Measurements from ENCODE around the gene SYT14. TPM values are rescaled to one million over a fixed set of nuclear protein-coding genes. Genes with fewer than 3 reads are reported as not detected.
"Not testable (repeated sequence)": the region's sequence is repeated elsewhere in the genome, so short reads cannot be mapped to it uniquely, and the experiment has no call there.

The SYT14 gene
- total and polyA plus RNA-seq, 2 of the 4 experiments (the other 2 are of a cell fraction), result 0.14 to 1.3 TPM

GRCh38 chr1:210104103-210104502 is 166.1 kb downstream of the SYT14 start:
- Histone ChIP-seq H3K4me2 (ENCODE audit: low read depth, low read length) (no peak overlapping the region), H2BK5ac (ENCODE audit: low read depth, low read length, poor library complexity, severe bottlenecking) (no peak overlapping the region), H3K36me3 (ENCODE audit: control insufficient read depth, insufficient read depth, low read length) (no peaks in the 10 kb centered on the region), H3K79me1 (ENCODE audit: low read depth in 1 of 2, low read length in 2 of 2) (no peaks in the 10 kb centered on the region), H2AK9ac (replicated peaks; ENCODE audit: low read depth, low read length, poor library complexity) (no peak overlapping the region), H3K14ac (replicated peaks; ENCODE audit: low read depth, low read length) (no peak overlapping the region), H2BK120ac (ENCODE audit: low read depth, low read length) (no peak overlapping the region), H3K56ac (ENCODE audit: extremely low read depth, insufficient read depth, low read length) (no peak overlapping the region), H3K4ac (ENCODE audit: low read depth, low read length) (no peak overlapping the region), H3K23ac (ENCODE audit: low read depth, low read length) (no peak overlapping the region), H2BK20ac (ENCODE audit: low read depth, low read length) (no peak overlapping the region), H4K20me1 (ENCODE audit: insufficient read depth, low read length) (no peaks in the 10 kb centered on the region), H3K18ac (ENCODE audit: low read depth, low read length) (no peak overlapping the region), H3K27ac (ENCODE audit: insufficient read depth, low read length) (no peak overlapping the region), H3K9me1 (ENCODE audit: insufficient read depth, low read length) (no peaks in the 10 kb centered on the region), H4K5ac (ENCODE audit: low read depth, low read length) (no peak overlapping the region), H4K8ac (ENCODE audit: low read depth in 2 of 2, low read length in 2 of 2) (no peak overlapping the region), H3K4me1 (ENCODE audit: control insufficient read depth, insufficient read depth, low read length) (no peaks in the 10 kb centered on the region), H2AFZ (replicated peaks; ENCODE audit: low read length, poor library complexity) (no peak overlapping the region), H2BK15ac (ENCODE audit: low read depth, low read length) (no peak overlapping the region), H3K4me3 (ENCODE audit: insufficient read depth, low read depth, low read length) (no peak overlapping the region), H4K91ac (ENCODE audit: insufficient read depth, low read depth, low read length) (no peak overlapping the region), H2AK5ac (ENCODE audit: low read depth, low read length) (no peak overlapping the region), H3K9me3 (ENCODE audit: control insufficient read depth, insufficient read depth, low read length) (no peaks in the 10 kb centered on the region), H3K27me3 (ENCODE audit: control insufficient read depth, insufficient read depth, low read length) (no peaks in the 10 kb centered on the region), H3K9ac (ENCODE audit: low read depth, low read length) (no peak overlapping the region)
- ATAC-seq (ENCODE audit: low read depth) (no peak), DNase-seq (no peak)
- no TSS peak for BruUV-seq (replicated peaks)
- ChIA-PET CTCF (no interaction called here), POLR2A (ENCODE audit: unreplicated experiment) (no interaction called here)
- intact Hi-C loops (cut with micrococcal nuclease) (no loop called here), in situ Hi-C loops (cut with MboI; ENCODE audit: low sequenced_read_pairs) (no loop called here), dilution Hi-C loops (cut with HindIII; ENCODE audit: low sequenced_read_pairs, unreplicated experiment) (no loop called here)
- WGBS, 2 experiments (ENCODE audit: extremely low coverage in 2 of 2, insufficient read length in 1 of 2), result no CpG with 5 or more reads among the region's 2 CpGs
- TF ChIP-seq USF2 (IDR thresholded peaks at IDR 0.05; ENCODE audit: low read depth, low read length), result no peak
- no peak for TF ChIP-seq POLR2A (IDR thresholded peaks at IDR 0.05; ENCODE audit: low read depth, low read length)
- TF ChIP-seq NFE2L2 (IDR thresholded peaks at IDR 0.05; ENCODE audit: low read depth, low read length), result no peak

- H3K9me1 ChIP-seq (ENCODE audit: insufficient read depth, low read length); H3K9me3 ChIP-seq (ENCODE audit: control insufficient read depth, insufficient read depth, low read length); H2BK20ac ChIP-seq (ENCODE audit: low read depth, low read length); H3K56ac ChIP-seq (ENCODE audit: extremely low read depth, insufficient read depth, low read length); H3K23ac ChIP-seq (ENCODE audit: low read depth, low read length); H3K4me3 ChIP-seq (ENCODE audit: insufficient read depth, low read depth, low read length); dilution Hi-C loops (cut with HindIII; ENCODE audit: low sequenced_read_pairs, unreplicated experiment); H3K27me3 ChIP-seq (ENCODE audit: control insufficient read depth, insufficient read depth, low read length); H3K27ac ChIP-seq (ENCODE audit: insufficient read depth, low read length); H2AFZ ChIP-seq (replicated peaks; ENCODE audit: low read length, poor library complexity); H2AK9ac ChIP-seq (replicated peaks; ENCODE audit: low read depth, low read length, poor library complexity); DNase-seq; H3K9ac ChIP-seq (ENCODE audit: low read depth, low read length); ATAC-seq (ENCODE audit: low read depth); H2BK120ac ChIP-seq (ENCODE audit: low read depth, low read length); H3K4ac ChIP-seq (ENCODE audit: low read depth, low read length); H3K4me2 ChIP-seq (ENCODE audit: low read depth, low read length); BruUV-seq (replicated peaks); in situ Hi-C loops (cut with MboI; ENCODE audit: low sequenced_read_pairs); H3K14ac ChIP-seq (replicated peaks; ENCODE audit: low read depth, low read length); POLR2A ChIA-PET (ENCODE audit: unreplicated experiment); H4K8ac ChIP-seq (ENCODE audit: low read depth in 2 of 2, low read length in 2 of 2); H4K5ac ChIP-seq (ENCODE audit: low read depth, low read length); H2BK15ac ChIP-seq (ENCODE audit: low read depth, low read length); H2BK5ac ChIP-seq (ENCODE audit: low read depth, low read length, poor library complexity, severe bottlenecking); CTCF ChIA-PET; H3K36me3 ChIP-seq (ENCODE audit: control insufficient read depth, insufficient read depth, low read length); H4K20me1 ChIP-seq (ENCODE audit: insufficient read depth, low read length); H4K91ac ChIP-seq (ENCODE audit: insufficient read depth, low read depth, low read length); H3K4me1 ChIP-seq (ENCODE audit: control insufficient read depth, insufficient read depth, low read length); H3K79me1 ChIP-seq (ENCODE audit: low read depth in 1 of 2, low read length in 2 of 2); intact Hi-C loops (cut with micrococcal nuclease); H3K18ac ChIP-seq (ENCODE audit: low read depth, low read length); H2AK5ac ChIP-seq (ENCODE audit: low read depth, low read length): not testable (repeated sequence)
- WGBS, 2 experiments (ENCODE audit: extremely low coverage in 2 of 2, insufficient read length in 1 of 2), result 72% methylated on average over 5 of the region's 9 CpGs; no CpG with 5 or more reads in 1 of the 2 experiments
Measured at GRCh38 chr1:210112906-210113305, 174.9 kb downstream of the SYT14 start.
